SU-DHL-6 (cell line): ENCODE results near the gene SESN3.

Experiments
- H2AFZ ChIP-seq: fragments of 200-600 bp; sonication (generic); 2 replicates; pipeline ENCODE4 v1.6.1; 2014; ENCODE audit warnings: low read depth, mild to moderate bottlenecking, moderate library complexity, mixed read lengths, antibody characterized with exemption, low read length; ENCODE audit not compliant: severe bottlenecking
- H3F3A ChIP-seq: fragments of 200-600 bp; shearing (Covaris generic); 2 replicates; pipeline ENCODE4 v1.6.0; 2016; ENCODE audit warnings: antibody characterized with exemption, mild to moderate bottlenecking; ENCODE audit not compliant: insufficient read depth
- H3K27ac ChIP-seq: fragments of 200-600 bp; sonication (generic); 2 replicates; pipeline ENCODE4 v1.5.1; 2016; ENCODE audit warnings: low read depth, mild to moderate bottlenecking, low read length, moderate library complexity, mixed read lengths
- H3K27me3 ChIP-seq: fragments of 200-600 bp; sonication (generic), shearing (Covaris generic); 2 replicates; pipeline ENCODE4 v1.6.0; 2014; ENCODE audit warnings: mild to moderate bottlenecking, low read length
- H3K36me3 ChIP-seq: fragments of 200-600 bp; sonication (generic); 2 replicates; pipeline ENCODE4 v1.6.1; 2014; ENCODE audit warnings: mild to moderate bottlenecking, low read length, mixed read lengths
- H3K4me2 ChIP-seq: fragments of 300-600, 200-600 bp; shearing (Covaris generic), sonication (generic); 2 replicates; pipeline ENCODE4 v1.6.0; 2014; ENCODE audit warnings: low read length, low read depth, mild to moderate bottlenecking; ENCODE audit not compliant: poor library complexity, severe bottlenecking
- H3K4me3 ChIP-seq: fragments of 200-600 bp; sonication (generic); 2 replicates; pipeline ENCODE4 v1.5.1; 2014; ENCODE audit warnings: antibody characterized with exemption, low read length, mild to moderate bottlenecking, mixed read lengths; ENCODE audit not compliant: insufficient read depth, poor library complexity, severe bottlenecking
- H3K79me2 ChIP-seq: fragments of 200-600 bp; sonication (generic); 2 replicates; pipeline ENCODE4 v1.6.1; 2014; ENCODE audit warnings: mild to moderate bottlenecking, low read length, moderate library complexity; ENCODE audit not compliant: insufficient read depth
- H3K9ac ChIP-seq: fragments of 200-600 bp; sonication (generic); 2 replicates; pipeline ENCODE4 v1.7.0; 2014; ENCODE audit warnings: mild to moderate bottlenecking, low read length
- H3K9me2 ChIP-seq: fragments of 200-600 bp; sonication (generic); replicated peaks from 2 replicates; pipeline ENCODE4 v1.6.1; 2014; ENCODE audit warnings: low read length; ENCODE audit not compliant: insufficient read depth
- H3K9me3 ChIP-seq: fragments of 200-600 bp; sonication (generic); 2 replicates; pipeline ENCODE4 v1.6.1; 2014; ENCODE audit warnings: low read length, mixed read lengths; ENCODE audit not compliant: insufficient read depth
- H4K20me1 ChIP-seq: fragments of 200-600 bp; sonication (generic); 2 replicates; pipeline ENCODE4 v1.6.1; 2014; ENCODE audit warnings: low read depth, mild to moderate bottlenecking, antibody characterized with exemption, low read length, moderate library complexity, mixed read lengths
- CTCF ChIP-seq: fragments of 200-600 bp; sonication (generic); IDR thresholded peaks from one replicate; pipeline ENCODE4 v1.5.1; 2017; ENCODE audit warnings: antibody characterized with exemption, mild to moderate bottlenecking, low read length, moderate library complexity; ENCODE audit not compliant: insufficient read depth, poor library complexity, severe bottlenecking
- EZH2phosphoT487 ChIP-seq: fragments of 200-600 bp; sonication (generic), shearing (Covaris generic); conservative IDR thresholded peaks from 2 replicates; pipeline ENCODE4 v1.6.1; 2018; ENCODE audit warnings: mild to moderate bottlenecking, antibody characterized with exemption, low read length, moderate library complexity, mixed read lengths

SESN3 gene

GRCh38 chr11:95242091-95242844, 11.3 kb upstream of the SESN3 start:
- TF ChIP-seq EZH2phosphoT487 (no peak), CTCF (no peak)
- H3K4me3 ChIP-seq: no peak overlapping the region
- no peak overlapping the region for H3K9ac ChIP-seq
- H4K20me1 ChIP-seq: no peaks in the 10 kb centered on the region
- no peak overlapping the region for H2AFZ ChIP-seq
- H3K9me2 ChIP-seq: no peaks in the 10 kb centered on the region
- no peaks in the 10 kb centered on the region for H3F3A ChIP-seq
- no peak overlapping the region for H3K4me2 ChIP-seq
- no peaks in the 10 kb centered on the region for H3K79me2 ChIP-seq
- no peaks in the 10 kb centered on the region for H3K36me3 ChIP-seq
- H3K27ac ChIP-seq: no peak overlapping the region
- no peaks in the 10 kb centered on the region for H3K27me3 ChIP-seq
- no peaks in the 10 kb centered on the region for H3K9me3 ChIP-seq

- H3K27me3 ChIP-seq: no peaks in the 10 kb centered on the region
- H4K20me1 ChIP-seq: no peaks in the 10 kb centered on the region
- H3K9me3 ChIP-seq: no peaks in the 10 kb centered on the region
- H3K27ac ChIP-seq: no peak overlapping the region
- H3K79me2 ChIP-seq: no peaks in the 10 kb centered on the region
- no peak overlapping the region for H3K9ac ChIP-seq
- H3K4me3 ChIP-seq: no peak overlapping the region
- H3K36me3 ChIP-seq: no peaks in the 10 kb centered on the region
- TF ChIP-seq CTCF: no peak
- no peak for TF ChIP-seq EZH2phosphoT487
- no peak overlapping the region for H3K4me2 ChIP-seq
- no peaks in the 10 kb centered on the region for H3F3A ChIP-seq
- no peaks in the 10 kb centered on the region for H3K9me2 ChIP-seq
- H2AFZ ChIP-seq: no peak overlapping the region
These were observed 10.7 kb upstream of the SESN3 start for GRCh38 chr11:95241681-95242081.

GRCh38 chr11:95239871-95240649, 9.1 kb upstream of the SESN3 start:
- Histone ChIP-seq H3K79me2 (no peaks in the 10 kb centered on the region), H3K4me3 (no peak overlapping the region), H3K9me2 (no peaks in the 10 kb centered on the region), H3K36me3 (no peaks in the 10 kb centered on the region), H4K20me1 (no peaks in the 10 kb centered on the region), H3K9me3 (no peaks in the 10 kb centered on the region), H3K27ac (no peak overlapping the region), H3K4me2 (no peak overlapping the region), H3K9ac (no peak overlapping the region), H3K27me3 (no peaks in the 10 kb centered on the region), H3F3A (no peaks in the 10 kb centered on the region), H2AFZ (no peak overlapping the region)
- no peak for TF ChIP-seq EZH2phosphoT487

GRCh38 chr11:95232666-95233065, 1.7 kb upstream of the SESN3 start:
- Histone ChIP-seq H3K36me3 (no peaks in the 10 kb centered on the region), H3K79me2 (no peaks in the 10 kb centered on the region), H3K9me2 (no peaks in the 10 kb centered on the region), H3K9me3 (no peaks in the 10 kb centered on the region), H3K4me2 (peak overlapping the region; percentile 90), H3K27me3 (no peaks in the 10 kb centered on the region), H3F3A (no peaks in the 10 kb centered on the region), H3K4me3 (no peak overlapping the region), H2AFZ (no peak overlapping the region), H4K20me1 (no peaks in the 10 kb centered on the region), H3K9ac (no peak overlapping the region), H3K27ac (no peak overlapping the region)
- TF ChIP-seq EZH2phosphoT487: no peak
- TF ChIP-seq CTCF: no peak
